SK-N-MC (cell line): ENCODE data around the gene DTX3.

Source experiments
- EZH2 ChIP-seq: fragments of 200-600 bp; sonication (generic); IDR thresholded peaks from one replicate; pipeline ENCODE4 v1.6.1; 2017; ENCODE audit warnings: antibody characterized with exemption
- POLR2AphosphoS5 ChIP-seq: IDR thresholded peaks from 2 replicates; pipeline ENCODE4 v1.6.1; 2012; ENCODE audit warnings: mild to moderate bottlenecking, low read depth, low read length, borderline replicate concordance

GRCh38 chr12:57654042-57654441 lies 49.4 kb downstream of the DTX3 start:
- TF ChIP-seq POLR2AphosphoS5 (no peak), EZH2 (no peak)
